PC-3 (cell line): ENCODE measurements around the gene RAD23B.

Experiments
- CTCF ChIP-seq: fragments of 300-600 bp; sonication (generic); conservative IDR thresholded peaks from 2 replicates; pipeline ENCODE4 v1.5.1; 2017; ENCODE audit warnings: antibody characterized with exemption, low read depth, mild to moderate bottlenecking, low read length
- EZH2 ChIP-seq: fragments of 300-600 bp; sonication (generic); IDR thresholded peaks from one replicate; pipeline ENCODE4 v1.6.1; 2017; ENCODE audit warnings: antibody characterized with exemption, mild to moderate bottlenecking, low read length; ENCODE audit not compliant: unreplicated experiment
- EZH2phosphoT487 ChIP-seq: fragments of 300-600 bp; sonication (generic); IDR thresholded peaks from 2 replicates; pipeline ENCODE4 v1.6.1; 2018; ENCODE audit warnings: mild to moderate bottlenecking, antibody characterized with exemption, low read length, borderline replicate concordance

- no peak for TF ChIP-seq CTCF
- no peak for TF ChIP-seq EZH2
- no peak for TF ChIP-seq EZH2phosphoT487
Measured at GRCh38 chr9:107325842-107326241, 42.8 kb downstream of the RAD23B start.
